ENCODE results near the gene CCDC154.
A peak's percentile ranks its signal among the peaks of the same experiment; 100 is the strongest.
"Not testable (repeated sequence)": the region's sequence is repeated elsewhere in the genome, so short reads cannot be mapped to it uniquely, and the experiment has no call there.

The CCDC154 gene

GRCh38 chr16:1474082-1474795 is 29.9 kb upstream of the CCDC154 start:
- ChIA-PET POLR2A (no interaction called here), CTCF (no interaction called here)
- TF ChIP-seq L3MBTL2 (conservative IDR thresholded peaks at IDR 0.05) = no peak
- no peak for TF ChIP-seq FOXM1 (IDR thresholded peaks at IDR 0.05; ENCODE audit: borderline replicate concordance)
- no peak for TF ChIP-seq LEF1 (IDR thresholded peaks at IDR 0.05; ENCODE audit: borderline replicate concordance)
- TF ChIP-seq CTBP1 (IDR thresholded peaks at IDR 0.05; ENCODE audit: borderline replicate concordance) = no peak
- TF ChIP-seq ARNT (IDR thresholded peaks at IDR 0.05) = no peak
- TF ChIP-seq PKNOX1 (IDR thresholded peaks at IDR 0.05) = no peak
- TF ChIP-seq ELF4 (IDR thresholded peaks at IDR 0.05) = no peak
- no peak for TF ChIP-seq SP1 (IDR thresholded peaks at IDR 0.05)
- TF ChIP-seq TARDBP (IDR thresholded peaks at IDR 0.05) = no peak
- TF ChIP-seq FOXA1 (IDR thresholded peaks at IDR 0.05) = no peak
- no peak for TF ChIP-seq SUZ12 (IDR thresholded peaks at IDR 0.05)
- TF ChIP-seq NFRKB (IDR thresholded peaks at IDR 0.05) = no peak
- TF ChIP-seq BHLHE40 (IDR thresholded peaks at IDR 0.05; ENCODE audit: borderline replicate concordance) = no peak
- TF ChIP-seq FOXK2 (IDR thresholded peaks at IDR 0.05) = no peak
- DNase-seq (ENCODE audit: extremely low spot score) = peak; percentile 30

GRCh38 chr16:1472974-1473373 is 28.6 kb upstream of the CCDC154 start:
- TF ChIP-seq NFRKB (IDR thresholded peaks at IDR 0.05) = no peak
- TF ChIP-seq L3MBTL2 (conservative IDR thresholded peaks at IDR 0.05) = no peak
- no peak for TF ChIP-seq SUZ12 (IDR thresholded peaks at IDR 0.05)
- TF ChIP-seq ELF4 (IDR thresholded peaks at IDR 0.05) = no peak
- TF ChIP-seq CTBP1 (IDR thresholded peaks at IDR 0.05; ENCODE audit: borderline replicate concordance) = no peak
- TF ChIP-seq FOXM1 (IDR thresholded peaks at IDR 0.05; ENCODE audit: borderline replicate concordance) = no peak
- TF ChIP-seq TARDBP (IDR thresholded peaks at IDR 0.05) = no peak
- no peak for TF ChIP-seq LEF1 (IDR thresholded peaks at IDR 0.05; ENCODE audit: borderline replicate concordance)
- no peak for TF ChIP-seq ARNT (IDR thresholded peaks at IDR 0.05)
- no peak for TF ChIP-seq BHLHE40 (IDR thresholded peaks at IDR 0.05; ENCODE audit: borderline replicate concordance)
- TF ChIP-seq FOXA1 (IDR thresholded peaks at IDR 0.05) = no peak
- no peak for TF ChIP-seq PKNOX1 (IDR thresholded peaks at IDR 0.05)
- TF ChIP-seq FOXK2 (IDR thresholded peaks at IDR 0.05) = no peak
- TF ChIP-seq HDGF (IDR thresholded peaks at IDR 0.05; ENCODE audit: borderline replicate concordance) = no peak
- TF ChIP-seq ZNF384 (IDR thresholded peaks at IDR 0.05) = no peak
- no peak for TF ChIP-seq SP1 (IDR thresholded peaks at IDR 0.05)
- ChIA-PET POLR2A (no interaction called here), CTCF (no interaction called here)
- no peak for DNase-seq (ENCODE audit: extremely low spot score)

- ChIA-PET POLR2A (interaction anchor here (0.6 to 1.2 kb wide), 2 partner anchors 21 to 139 kb away, joined by 3 read pairs; partner anchors contain the start of gene TELO2), CTCF (no interaction called here)
- TF ChIP-seq CTBP1 (IDR thresholded peaks at IDR 0.05; ENCODE audit: borderline replicate concordance) = no peak
- TF ChIP-seq HDGF (IDR thresholded peaks at IDR 0.05; ENCODE audit: borderline replicate concordance) = no peak
- no peak for TF ChIP-seq SUZ12 (IDR thresholded peaks at IDR 0.05)
- TF ChIP-seq ELF4 (IDR thresholded peaks at IDR 0.05) = no peak
- TF ChIP-seq NFRKB (IDR thresholded peaks at IDR 0.05) = no peak
- TF ChIP-seq ZNF384 (IDR thresholded peaks at IDR 0.05) = no peak
- no peak for TF ChIP-seq FOXK2 (IDR thresholded peaks at IDR 0.05)
- TF ChIP-seq ARNT (IDR thresholded peaks at IDR 0.05) = no peak
- TF ChIP-seq TARDBP (IDR thresholded peaks at IDR 0.05) = no peak
- no peak for TF ChIP-seq L3MBTL2 (conservative IDR thresholded peaks at IDR 0.05)
- no peak for TF ChIP-seq BHLHE40 (IDR thresholded peaks at IDR 0.05; ENCODE audit: borderline replicate concordance)
- no peak for TF ChIP-seq FOXA1 (IDR thresholded peaks at IDR 0.05)
- no peak for TF ChIP-seq LEF1 (IDR thresholded peaks at IDR 0.05; ENCODE audit: borderline replicate concordance)
- no peak for DNase-seq (ENCODE audit: extremely low spot score)
These were observed 27.3 kb upstream of the CCDC154 start for GRCh38 chr16:1471569-1472194.

- ChIA-PET CTCF (no interaction called here), POLR2A (interaction anchor here (1.0 to 1.2 kb wide), 2 partner anchors 22 to 50 kb away, joined by 3 to 6 read pairs; partner anchors contain the start of genes TELO2 and UQCC4)
- no peak for DNase-seq (ENCODE audit: extremely low spot score)
- no peak for TF ChIP-seq LEF1 (IDR thresholded peaks at IDR 0.05; ENCODE audit: borderline replicate concordance)
- no peak for TF ChIP-seq FOXA1 (IDR thresholded peaks at IDR 0.05)
- no peak for TF ChIP-seq TARDBP (IDR thresholded peaks at IDR 0.05)
- TF ChIP-seq ARNT (IDR thresholded peaks at IDR 0.05) = no peak
- no peak for TF ChIP-seq FOXK2 (IDR thresholded peaks at IDR 0.05)
- TF ChIP-seq SP1 (IDR thresholded peaks at IDR 0.05) = no peak
- TF ChIP-seq SUZ12 (IDR thresholded peaks at IDR 0.05) = no peak
- no peak for TF ChIP-seq ZNF384 (IDR thresholded peaks at IDR 0.05)
- TF ChIP-seq FOXM1 (IDR thresholded peaks at IDR 0.05; ENCODE audit: borderline replicate concordance) = no peak
- no peak for TF ChIP-seq CTBP1 (IDR thresholded peaks at IDR 0.05; ENCODE audit: borderline replicate concordance)
- TF ChIP-seq NFRKB (IDR thresholded peaks at IDR 0.05) = no peak
- TF ChIP-seq L3MBTL2 (conservative IDR thresholded peaks at IDR 0.05) = no peak
- TF ChIP-seq ELF4 (IDR thresholded peaks at IDR 0.05) = no peak
- no peak for TF ChIP-seq HDGF (IDR thresholded peaks at IDR 0.05; ENCODE audit: borderline replicate concordance)
- TF ChIP-seq BHLHE40 (IDR thresholded peaks at IDR 0.05; ENCODE audit: borderline replicate concordance) = no peak
- no peak for TF ChIP-seq PKNOX1 (IDR thresholded peaks at IDR 0.05)
These were observed 26.3 kb upstream of the CCDC154 start for GRCh38 chr16:1470481-1471251.

GRCh38 chr16:1469693-1470201 is 25.4 kb upstream of the CCDC154 start:
- no peak for DNase-seq (ENCODE audit: extremely low spot score)
- no peak for TF ChIP-seq HDGF (IDR thresholded peaks at IDR 0.05; ENCODE audit: borderline replicate concordance)
- TF ChIP-seq FOXM1 (IDR thresholded peaks at IDR 0.05; ENCODE audit: borderline replicate concordance) = no peak
- no peak for TF ChIP-seq BHLHE40 (IDR thresholded peaks at IDR 0.05; ENCODE audit: borderline replicate concordance)
- no peak for TF ChIP-seq NFRKB (IDR thresholded peaks at IDR 0.05)
- no peak for TF ChIP-seq TARDBP (IDR thresholded peaks at IDR 0.05)
- TF ChIP-seq FOXA1 (IDR thresholded peaks at IDR 0.05) = no peak
- no peak for TF ChIP-seq PKNOX1 (IDR thresholded peaks at IDR 0.05)
- TF ChIP-seq ARNT (IDR thresholded peaks at IDR 0.05) = no peak
- TF ChIP-seq CTBP1 (IDR thresholded peaks at IDR 0.05; ENCODE audit: borderline replicate concordance) = no peak
- TF ChIP-seq LEF1 (IDR thresholded peaks at IDR 0.05; ENCODE audit: borderline replicate concordance) = no peak
- TF ChIP-seq ELF4 (IDR thresholded peaks at IDR 0.05) = no peak
- POLR2A ChIA-PET = no interaction called here
- CTCF ChIA-PET = no interaction called here

GRCh38 chr16:1469141-1469540 is 24.8 kb upstream of the CCDC154 start:
- CTCF ChIA-PET = not testable (repeated sequence)

More at GRCh38 chr16:1469141-1469540, 24.8 kb upstream of the CCDC154 start:
- DNase-seq (ENCODE audit: extremely low spot score); POLR2A ChIA-PET: not testable (repeated sequence)

All from HEK293T (cell line).